ENCODE measurements around the gene SSBP2. TPM values are rescaled to one million over a fixed set of nuclear protein-coding genes. Genes with fewer than 3 reads are reported as not detected.

SSBP2 gene
- total RNA-seq, 2 donors from 2014 or later = 10.0 to 20.9 TPM

GRCh38 chr5:81552852-81553566, 197.9 kb downstream of the SSBP2 start:
- H3K36me3 Mint-ChIP-seq = no peaks in the 10 kb centered on the region
- no peak for DNase-seq (ENCODE audit: low spot score in 2 of 2)
- no peak for ATAC-seq
- no peak overlapping the region for H3K27ac Mint-ChIP-seq
- no peaks in the 10 kb centered on the region for H3K9me3 Mint-ChIP-seq

GRCh38 chr5:81549123-81549522, 201.8 kb downstream of the SSBP2 start:
- H3K9me3 Mint-ChIP-seq = no peaks in the 10 kb centered on the region
- DNase-seq (ENCODE audit: low spot score in 2 of 2) (no peak), ATAC-seq (no peak)
- no peak overlapping the region for H3K27ac Mint-ChIP-seq
- no peaks in the 10 kb centered on the region for H3K36me3 Mint-ChIP-seq

GRCh38 chr5:81547001-81547400, 203.9 kb downstream of the SSBP2 start:
- no peaks in the 10 kb centered on the region for H3K9me3 Mint-ChIP-seq
- H3K36me3 Mint-ChIP-seq = no peaks in the 10 kb centered on the region
- no peak overlapping the region for H3K27ac Mint-ChIP-seq
- DNase-seq (ENCODE audit: low spot score in 2 of 2) = no peak
- no peak for ATAC-seq

- ATAC-seq (no peak), DNase-seq (ENCODE audit: low spot score in 2 of 2) (no peak)
- Mint-ChIP-seq H3K9me3 (no peaks in the 10 kb centered on the region), H3K36me3 (no peaks in the 10 kb centered on the region), H3K27ac (no peak overlapping the region)
Observed at GRCh38 chr5:81545911-81546310, 205.0 kb downstream of the SSBP2 start.

DNA sequence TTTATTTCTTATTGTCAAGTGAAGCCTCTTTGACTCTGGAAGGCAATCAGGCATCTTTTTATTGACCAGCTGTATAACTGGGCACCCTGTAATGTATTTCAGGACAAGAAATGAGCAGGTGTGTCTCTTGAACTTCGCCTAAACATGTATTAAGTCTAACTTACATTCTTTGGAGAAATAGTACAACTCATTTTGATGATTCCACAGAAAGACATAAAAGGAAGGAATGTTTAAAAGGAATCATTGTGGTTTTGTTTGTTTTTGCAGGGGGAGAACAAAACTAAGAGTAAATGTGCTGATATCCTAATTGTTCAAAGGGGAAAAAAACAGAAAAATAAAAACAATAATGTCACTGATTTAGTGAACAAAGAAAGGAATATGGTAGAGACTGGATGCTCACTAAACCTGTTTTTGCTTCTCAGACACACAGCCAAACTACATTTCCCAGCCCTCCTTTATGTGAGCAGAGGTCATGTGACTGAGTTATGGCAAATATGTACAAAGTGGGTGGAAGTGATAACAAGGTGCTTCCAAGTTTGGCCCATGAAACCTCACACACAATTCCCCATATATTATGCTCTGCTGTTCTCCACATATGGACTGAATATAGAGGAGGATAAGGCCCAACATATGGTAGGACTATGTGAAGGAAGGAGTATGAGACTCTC, 206.4 kb downstream of the SSBP2 start:
- ATAC-seq = no peak
- Mint-ChIP-seq H3K9me3 (no peaks in the 10 kb centered on the region), H3K27ac (peak overlapping the region in 1 of 2 donors; percentile 41), H3K36me3 (peaks cover 0 to 12% of the 10 kb centered on the region in 2 donors)
- no peak for DNase-seq (ENCODE audit: low spot score in 2 of 2)

- H3K27ac Mint-ChIP-seq = no peak overlapping the region
Observed at GRCh38 chr5:81542242-81542641, 208.7 kb downstream of the SSBP2 start.

GRCh38 chr5:81537905-81538547, 212.9 kb downstream of the SSBP2 start:
- H3K27ac Mint-ChIP-seq = peak overlapping the region; percentile 5 to 53
- ATAC-seq (peak; percentile 39 to 56), DNase-seq (ENCODE audit: low spot score in 2 of 2) (no peak)
- H3K36me3 Mint-ChIP-seq = peaks cover 0 to 19% of the 10 kb centered on the region in 2 donors
- H3K9me3 Mint-ChIP-seq = peaks cover 0 to 6% of the 10 kb centered on the region in 2 donors

More at GRCh38 chr5:81542242-81542641, 208.7 kb downstream of the SSBP2 start:
- DNase-seq (ENCODE audit: low spot score in 2 of 2) (no peak), ATAC-seq (no peak)
- Mint-ChIP-seq H3K36me3 (peaks cover 0 to 19% of the 10 kb centered on the region in 2 donors), H3K9me3 (peaks cover 0 to 6% of the 10 kb centered on the region in 2 donors)

GRCh38 chr5:81534441-81534840, 216.5 kb downstream of the SSBP2 start:
- no peak for DNase-seq (ENCODE audit: low spot score in 2 of 2)
- ATAC-seq = no peak
- Mint-ChIP-seq H3K27ac (peak overlapping the region in 1 of 2 donors; percentile 11), H3K9me3 (peaks cover 0 to 6% of the 10 kb centered on the region in 2 donors), H3K36me3 (peaks cover 0 to 7% of the 10 kb centered on the region in 2 donors)

- Mint-ChIP-seq H3K27ac (peak overlapping the region in 1 of 2 donors; percentile 11), H3K9me3 (peaks cover 0 to 2% of the 10 kb centered on the region in 2 donors), H3K36me3 (peaks cover 0 to 2% of the 10 kb centered on the region in 2 donors)
- ATAC-seq (peak in 1 of 2 donors; percentile 18), DNase-seq (ENCODE audit: low spot score in 2 of 2) (no peak)
Observed at GRCh38 chr5:81533629-81534405, 217.1 kb downstream of the SSBP2 start.

GRCh38 chr5:81530919-81531318, 220.0 kb downstream of the SSBP2 start:
- Mint-ChIP-seq H3K27ac (no peak overlapping the region), H3K9me3 (no peaks in the 10 kb centered on the region), H3K36me3 (no peaks in the 10 kb centered on the region)
- peak in 1 of 2 donors; percentile 51 for ATAC-seq
- no peak for DNase-seq (ENCODE audit: low spot score in 2 of 2)

DNA sequence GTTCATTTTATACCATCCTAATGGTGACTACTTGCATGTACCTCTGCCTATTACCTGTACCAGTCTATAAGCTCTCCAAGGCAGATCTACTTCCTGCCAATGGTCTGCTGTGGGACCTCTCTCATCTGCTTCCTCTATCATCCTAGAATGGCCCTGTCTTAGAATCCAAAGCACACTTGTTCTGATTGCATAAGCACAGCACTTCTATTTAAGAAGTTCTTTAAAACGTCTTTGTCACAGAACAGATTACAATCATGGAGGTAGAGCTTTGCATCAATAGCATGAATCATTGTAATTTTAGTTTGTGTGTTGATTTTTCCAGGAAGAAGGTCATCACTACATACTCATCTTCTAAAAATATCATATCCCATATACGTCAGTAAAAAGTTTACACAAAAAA, 225.2 kb downstream of the SSBP2 start:
- Mint-ChIP-seq H3K27ac (peak overlapping the region in 1 of 2 donors; percentile 38), H3K9me3 (no peaks in the 10 kb centered on the region), H3K36me3 (no peaks in the 10 kb centered on the region)
- ATAC-seq (peak; percentile 20 to 29), DNase-seq (ENCODE audit: low spot score in 2 of 2) (no peak)

- Mint-ChIP-seq H3K9me3 (no peaks in the 10 kb centered on the region), H3K36me3 (no peaks in the 10 kb centered on the region), H3K27ac (no peak overlapping the region)
- DNase-seq (ENCODE audit: low spot score in 2 of 2) = no peak
- no peak for ATAC-seq
Observed at GRCh38 chr5:81524015-81524414, 226.9 kb downstream of the SSBP2 start.

DNA sequence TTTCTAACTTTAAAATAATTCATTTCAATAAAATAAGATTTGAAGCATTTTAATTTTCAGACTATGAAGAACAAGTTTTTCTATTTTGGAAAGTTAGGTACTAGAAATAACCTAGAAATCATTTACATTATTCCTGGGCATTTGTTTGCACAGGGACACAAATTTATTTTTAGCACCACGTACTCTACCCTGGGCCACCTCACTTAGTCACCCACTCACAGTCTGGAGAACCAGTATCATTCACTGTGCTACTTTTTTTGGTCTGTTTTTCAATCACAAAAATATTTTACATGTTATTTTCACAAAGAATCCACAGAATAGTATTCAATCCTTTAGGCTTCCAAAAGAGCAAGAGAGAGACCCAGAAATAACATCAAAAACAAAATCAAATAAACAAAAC, 228.3 kb downstream of the SSBP2 start:
- DNase-seq (ENCODE audit: low spot score in 2 of 2) (no peak), ATAC-seq (no peak)
- Mint-ChIP-seq H3K27ac (no peak overlapping the region), H3K9me3 (no peaks in the 10 kb centered on the region), H3K36me3 (no peaks in the 10 kb centered on the region)

DNA sequence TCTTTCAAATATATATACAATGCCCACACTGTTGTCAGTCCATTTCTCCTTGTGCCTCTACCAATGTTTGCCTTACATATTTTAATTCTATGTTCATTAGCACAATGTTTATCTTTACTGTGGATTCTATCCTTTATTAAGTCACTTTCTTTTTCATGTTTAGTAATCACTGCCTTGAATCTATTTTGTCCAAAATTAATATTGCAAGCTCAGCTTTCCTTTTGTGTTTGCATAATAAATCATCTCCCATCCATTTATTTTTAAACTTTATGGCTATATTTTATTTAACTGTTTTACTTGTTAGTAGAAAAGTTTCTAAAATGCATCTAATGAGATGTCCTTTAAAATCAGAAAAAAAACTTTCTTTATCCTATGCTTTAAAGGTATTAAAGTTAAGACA, 230.1 kb downstream of the SSBP2 start:
- no peaks in the 10 kb centered on the region for H3K36me3 Mint-ChIP-seq
- no peak for DNase-seq (ENCODE audit: low spot score in 2 of 2)
- no peak for ATAC-seq
- H3K27ac Mint-ChIP-seq = no peak overlapping the region
- H3K9me3 Mint-ChIP-seq = no peaks in the 10 kb centered on the region

DNA sequence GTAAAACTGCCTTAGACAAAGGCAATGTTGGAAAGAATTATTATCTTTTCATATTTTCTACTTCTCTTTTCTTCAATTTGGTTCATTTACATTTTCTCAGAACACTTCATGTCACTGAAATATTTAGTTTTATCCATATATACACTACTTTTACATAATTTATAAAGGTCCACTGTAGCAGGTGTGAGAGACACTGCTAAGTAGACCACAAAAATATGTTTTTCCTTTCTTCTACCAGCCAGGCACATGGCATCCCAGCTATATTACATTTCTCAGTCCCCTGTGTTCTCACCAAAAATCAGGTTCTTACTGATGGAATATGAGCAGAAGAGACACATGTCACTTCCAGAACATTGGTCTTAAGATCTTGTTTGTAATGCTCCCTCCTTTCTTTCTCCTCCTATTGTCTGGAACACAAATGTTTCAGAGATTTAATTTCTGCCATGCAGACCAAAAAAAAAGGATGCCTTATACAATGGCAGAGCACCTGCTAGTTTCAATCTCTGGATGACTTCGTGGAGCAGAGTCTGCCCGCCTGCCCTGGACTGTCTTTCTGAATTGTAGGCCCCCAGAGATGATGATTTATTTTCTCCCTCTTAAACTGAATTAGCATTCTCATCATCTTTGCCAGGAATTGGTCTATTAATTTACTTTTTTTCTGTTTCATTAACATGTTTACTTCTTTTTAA, 231.5 kb downstream of the SSBP2 start:
- no peaks in the 10 kb centered on the region for H3K36me3 Mint-ChIP-seq
- no peaks in the 10 kb centered on the region for H3K9me3 Mint-ChIP-seq
- ATAC-seq = no peak
- H3K27ac Mint-ChIP-seq = no peak overlapping the region
- no peak for DNase-seq (ENCODE audit: low spot score in 2 of 2)

GRCh38 chr5:81517462-81517861, 233.4 kb downstream of the SSBP2 start:
- DNase-seq (ENCODE audit: low spot score in 2 of 2) (no peak), ATAC-seq (no peak)
- no peak overlapping the region for H3K27ac Mint-ChIP-seq
- H3K9me3 Mint-ChIP-seq = no peaks in the 10 kb centered on the region
- H3K36me3 Mint-ChIP-seq = no peaks in the 10 kb centered on the region
